PFSK-1 (cell line): ENCODE data around the gene C1QA.

ENCODE experiments used
- FOXP2 ChIP-seq: optimal IDR thresholded peaks from 2 replicates; pipeline ENCODE3; 2011; ENCODE audit warnings: borderline replicate concordance, control low read depth, inconsistent platforms; ENCODE audit not compliant: insufficient read depth; ENCODE audit errors: extremely low read length, extremely low read depth
- POLR2AphosphoS5 ChIP-seq: IDR thresholded peaks from 2 replicates; pipeline ENCODE4 v1.6.1; 2012; ENCODE audit warnings: low read depth, mild to moderate bottlenecking, control low read depth, low read length, moderate library complexity
- REST ChIP-seq, 2 experiments: IDR thresholded peaks; 2 replicates each; pipeline versions ENCODE4 v1.6.1 to v1.8.0; 2011 to 2012; ENCODE audit warnings: low read depth in 2 of 2, low read length in 2 of 2, control low read depth in 1 of 2, inconsistent platforms in 1 of 2, mild to moderate bottlenecking in 1 of 2, moderate library complexity in 1 of 2; ENCODE audit not compliant: insufficient read depth in 1 of 2
- SIN3A ChIP-seq: IDR thresholded peaks from 2 replicates; pipeline ENCODE4 v1.6.1; 2012; ENCODE audit warnings: mild to moderate bottlenecking, low read length, moderate library complexity, borderline replicate concordance; ENCODE audit not compliant: insufficient read depth

GRCh38 chr1:22607154-22607553 is 29.3 kb upstream of the C1QA start:
- no peak for TF ChIP-seq POLR2AphosphoS5
- TF ChIP-seq SIN3A = no peak
- TF ChIP-seq REST (IDR thresholded peaks at IDR 0.05; ENCODE audit: insufficient read depth in 1 of 2, low read depth in 2 of 2, low read length in 2 of 2) = peak; percentile 87 to 92
- TF ChIP-seq FOXP2 = no peak
